ENCODE results near the gene ABHD17A.

DNA sequence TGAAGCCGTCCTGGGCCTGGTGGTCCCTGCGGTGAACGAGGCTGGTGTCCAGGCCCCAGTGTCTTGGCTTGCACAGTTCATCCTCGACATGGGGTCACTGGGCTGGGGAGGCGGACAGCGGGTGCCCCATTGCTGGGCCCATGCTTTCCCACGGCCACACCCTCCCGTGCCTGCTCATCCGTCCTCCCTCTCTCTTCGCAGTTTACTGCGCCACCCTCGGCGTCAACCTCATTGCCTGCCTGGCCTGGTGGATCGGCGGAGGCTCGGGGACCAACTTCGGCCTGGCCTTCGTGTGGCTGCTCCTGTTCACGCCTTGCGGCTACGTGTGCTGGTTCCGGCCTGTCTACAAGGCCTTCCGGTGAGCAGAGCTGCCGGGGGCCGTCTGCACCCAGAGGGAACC, 32.6 kb upstream of the ABHD17A start:
- TF ChIP-seq, protein P1, sequence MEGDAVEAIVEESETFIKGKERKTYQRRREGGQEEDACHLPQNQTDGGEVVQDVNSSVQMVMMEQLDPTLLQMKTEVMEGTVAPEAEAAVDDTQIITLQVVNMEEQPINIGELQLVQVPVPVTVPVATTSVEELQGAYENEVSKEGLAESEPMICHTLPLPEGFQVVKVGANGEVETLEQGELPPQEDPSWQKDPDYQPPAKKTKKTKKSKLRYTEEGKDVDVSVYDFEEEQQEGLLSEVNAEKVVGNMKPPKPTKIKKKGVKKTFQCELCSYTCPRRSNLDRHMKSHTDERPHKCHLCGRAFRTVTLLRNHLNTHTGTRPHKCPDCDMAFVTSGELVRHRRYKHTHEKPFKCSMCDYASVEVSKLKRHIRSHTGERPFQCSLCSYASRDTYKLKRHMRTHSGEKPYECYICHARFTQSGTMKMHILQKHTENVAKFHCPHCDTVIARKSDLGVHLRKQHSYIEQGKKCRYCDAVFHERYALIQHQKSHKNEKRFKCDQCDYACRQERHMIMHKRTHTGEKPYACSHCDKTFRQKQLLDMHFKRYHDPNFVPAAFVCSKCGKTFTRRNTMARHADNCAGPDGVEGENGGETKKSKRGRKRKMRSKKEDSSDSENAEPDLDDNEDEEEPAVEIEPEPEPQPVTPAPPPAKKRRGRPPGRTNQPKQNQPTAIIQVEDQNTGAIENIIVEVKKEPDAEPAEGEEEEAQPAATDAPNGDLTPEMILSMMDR (IDR thresholded peaks at IDR 0.05) = no peak
- TF ChIP-seq EZH2 (IDR thresholded peaks at IDR 0.05; ENCODE audit: borderline replicate concordance, insufficient read depth, low read depth, low read length, poor library complexity, severe bottlenecking) = no peak

All from B cell (primary cell).